ENCODE data around the gene VRTN.

Gene VRTN

GRCh38 chr14:74356892-74357575, 8.8 kb downstream of the VRTN start:
- Mint-ChIP-seq H3K27me3 (ENCODE audit: low read depth) (peaks cover 11% of the 10 kb centered on the region), H3K36me3 (ENCODE audit: low read depth) (no peaks in the 10 kb centered on the region), H3K27ac (no peak overlapping the region), H3K9me3 (no peaks in the 10 kb centered on the region), H3K4me1 (no peaks in the 10 kb centered on the region), H3K4me3 (no peak overlapping the region)
- no peak for TF ChIP-seq CTCF (IDR thresholded peaks at IDR 0.05; ENCODE audit: unreplicated experiment in 3 of 3)

GRCh38 chr14:74357585-74357984, 9.3 kb downstream of the VRTN start:
- Mint-ChIP-seq H3K36me3 (ENCODE audit: low read depth) (no peaks in the 10 kb centered on the region), H3K9me3 (no peaks in the 10 kb centered on the region), H3K27ac (no peak overlapping the region), H3K4me3 (no peak overlapping the region), H3K4me1 (no peaks in the 10 kb centered on the region), H3K27me3 (ENCODE audit: low read depth) (peaks cover 8% of the 10 kb centered on the region)
- no peak for TF ChIP-seq CTCF (IDR thresholded peaks at IDR 0.05; ENCODE audit: unreplicated experiment in 3 of 3)

GRCh38 chr14:74358176-74358829, 10.0 kb downstream of the VRTN start:
- no peaks in the 10 kb centered on the region for H3K4me1 Mint-ChIP-seq
- H3K27ac Mint-ChIP-seq = no peak overlapping the region
- no peaks in the 10 kb centered on the region for H3K36me3 Mint-ChIP-seq (ENCODE audit: low read depth)
- H3K4me3 Mint-ChIP-seq = no peak overlapping the region
- H3K9me3 Mint-ChIP-seq = no peaks in the 10 kb centered on the region
- TF ChIP-seq CTCF (IDR thresholded peaks at IDR 0.05; ENCODE audit: unreplicated experiment in 3 of 3) = no peak
- H3K27me3 Mint-ChIP-seq (ENCODE audit: low read depth) = peaks cover 3% of the 10 kb centered on the region

- Mint-ChIP-seq H3K4me1 (no peaks in the 10 kb centered on the region), H3K36me3 (ENCODE audit: low read depth) (no peaks in the 10 kb centered on the region), H3K27me3 (ENCODE audit: low read depth) (peaks cover 8% of the 10 kb centered on the region), H3K27ac (no peak overlapping the region), H3K4me3 (no peak overlapping the region), H3K9me3 (no peaks in the 10 kb centered on the region)
- no peak for TF ChIP-seq CTCF (IDR thresholded peaks at IDR 0.05; ENCODE audit: unreplicated experiment in 3 of 3)
These were observed 11.9 kb downstream of the VRTN start for GRCh38 chr14:74360163-74360562.

GRCh38 chr14:74362361-74362915, 14.2 kb downstream of the VRTN start:
- Mint-ChIP-seq H3K36me3 (ENCODE audit: low read depth) (no peaks in the 10 kb centered on the region), H3K27ac (no peak overlapping the region), H3K4me3 (no peak overlapping the region), H3K27me3 (ENCODE audit: low read depth) (peaks cover 8% of the 10 kb centered on the region), H3K9me3 (no peaks in the 10 kb centered on the region), H3K4me1 (no peaks in the 10 kb centered on the region)
- peak; percentile 84 to 93 (median 93) for TF ChIP-seq CTCF (IDR thresholded peaks at IDR 0.05; ENCODE audit: unreplicated experiment in 3 of 3)

Measured in nephron (organoid).